Tibial nerve (tissue), 4 donors: ENCODE data around the gene PTPRE.

Experiments used
- CTCF ChIP-seq, 5 experiments: fragments of 200-600 bp in 3 of 5; fragments of 450-650 bp in 2 of 5; sonication (generic) in 3 of 5; IDR thresholded peaks; one replicate each; pipeline ENCODE4 v1.5.1; 2016 to 2019; ENCODE audit warnings: antibody characterized with exemption in 5 of 5, mild to moderate bottlenecking in 3 of 5, moderate library complexity in 2 of 5
- EP300 ChIP-seq, 2 donors: sonication (generic); formaldehyde crosslinking; IDR thresholded peaks; one replicate each; pipeline ENCODE4 v1.6.1; 2017; ENCODE audit warnings: antibody characterized with exemption in 2 of 2, mild to moderate bottlenecking in 1 of 2
- POLR2A ChIP-seq, 2 donors: fragments of 450-650 bp; IDR thresholded peaks; one replicate each; pipeline ENCODE4 v1.6.1; 2017; ENCODE audit warnings: antibody characterized with exemption in 2 of 2, mild to moderate bottlenecking in 2 of 2, moderate library complexity in 2 of 2

DNA sequence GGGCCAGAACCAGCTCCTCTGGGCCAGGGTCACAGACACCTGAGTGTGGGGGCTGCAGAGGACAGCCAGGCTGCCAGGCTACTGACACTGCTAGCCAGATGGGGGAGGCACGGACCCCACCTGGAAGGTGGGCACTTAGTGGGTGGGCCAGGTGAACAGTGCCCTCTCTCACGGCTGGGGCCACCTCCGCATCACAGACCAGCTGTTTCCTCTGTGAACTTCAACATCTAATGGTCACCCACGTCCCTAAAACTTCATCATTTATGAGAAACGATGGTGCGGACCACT lies 138.9 kb downstream of the PTPRE start:
- TF ChIP-seq POLR2A (IDR thresholded peaks at IDR 0.05) (no peak), CTCF (IDR thresholded peaks at IDR 0.05) (no peak), EP300 (IDR thresholded peaks at IDR 0.05) (no peak)
